Colonic mucosa (tissue), 4 donors: ENCODE data around the gene ADAMTS2. TPM values are rescaled to one million over a fixed set of nuclear protein-coding genes. Genes with fewer than 3 reads are reported as not detected.

Experiments
- DNase-seq: peaks from one replicate; pipeline ENCODE4 v3.0.0-alpha.2; 2020
- H3K27ac ChIP-seq: fragments of 200-600 bp; one replicate; pipeline ENCODE4 v1.8.0; 2021
- H3K27me3 ChIP-seq: fragments of 200-600 bp; one replicate; pipeline ENCODE4 v1.8.0; 2021
- H3K36me3 ChIP-seq: fragments of 200-600 bp; one replicate; pipeline ENCODE4 v1.8.0; 2021
- H3K4me1 ChIP-seq: fragments of 200-600 bp; one replicate; pipeline ENCODE4 v1.8.0; 2021; ENCODE audit warnings: mild to moderate bottlenecking
- H3K4me3 ChIP-seq: fragments of 200-600 bp; one replicate; pipeline ENCODE4 v1.8.0; 2021
- H3K9ac ChIP-seq, 2 donors: one replicate each; pipeline ENCODE4 v1.7.0; 2013; ENCODE audit warnings: control low read depth in 2 of 2, low read depth in 2 of 2, low read length in 2 of 2
- H3K9me3 ChIP-seq: fragments of 200-600 bp; one replicate; pipeline ENCODE4 v1.8.0; 2021
- CTCF ChIP-seq: fragments of 200-600 bp; IDR thresholded peaks from one replicate; pipeline ENCODE4 v1.8.0; 2022; ENCODE audit warnings: antibody characterized with exemption, mild to moderate bottlenecking
- intact Hi-C: fragments of 100-400 bp; cut with DNase I; formaldehyde crosslinking; loops from one replicate; pipeline ENCODE4 v1.14.1; 2022
- total RNA-seq, 2 donors: library from RNA; stranded (reverse); fragmentation: NEBNext Ultra II Directional in 1 of 2; extraction: Animal tissue kit (Norgen Biotek cat#: 25700) in 1 of 2; gene quantifications; one replicate each; pipeline ENCODE4 v1.2.1, GENCODE V29; 2021
- donor health status: healthy.
- donor health status: DM: no; HTN: no; CAD: no.
- donor health status: DM: no; HTN: no; CAD: no.

The ADAMTS2 gene
- total RNA-seq, 2 donors from 2014 or later, result 2.9 to 4.0 TPM

GRCh38 chr5:179137016-179137642 is 208.1 kb downstream of the ADAMTS2 start:
- Histone ChIP-seq H3K4me3 (no peak overlapping the region), H3K36me3 (no peaks in the 10 kb centered on the region), H3K9ac (no peak overlapping the region), H3K27me3 (no peaks in the 10 kb centered on the region), H3K9me3 (no peaks in the 10 kb centered on the region), H3K27ac (no peak overlapping the region), H3K4me1 (no peaks in the 10 kb centered on the region)
- intact Hi-C loops, result no loop called here
- no peak for DNase-seq
- no peak for TF ChIP-seq CTCF

DNA sequence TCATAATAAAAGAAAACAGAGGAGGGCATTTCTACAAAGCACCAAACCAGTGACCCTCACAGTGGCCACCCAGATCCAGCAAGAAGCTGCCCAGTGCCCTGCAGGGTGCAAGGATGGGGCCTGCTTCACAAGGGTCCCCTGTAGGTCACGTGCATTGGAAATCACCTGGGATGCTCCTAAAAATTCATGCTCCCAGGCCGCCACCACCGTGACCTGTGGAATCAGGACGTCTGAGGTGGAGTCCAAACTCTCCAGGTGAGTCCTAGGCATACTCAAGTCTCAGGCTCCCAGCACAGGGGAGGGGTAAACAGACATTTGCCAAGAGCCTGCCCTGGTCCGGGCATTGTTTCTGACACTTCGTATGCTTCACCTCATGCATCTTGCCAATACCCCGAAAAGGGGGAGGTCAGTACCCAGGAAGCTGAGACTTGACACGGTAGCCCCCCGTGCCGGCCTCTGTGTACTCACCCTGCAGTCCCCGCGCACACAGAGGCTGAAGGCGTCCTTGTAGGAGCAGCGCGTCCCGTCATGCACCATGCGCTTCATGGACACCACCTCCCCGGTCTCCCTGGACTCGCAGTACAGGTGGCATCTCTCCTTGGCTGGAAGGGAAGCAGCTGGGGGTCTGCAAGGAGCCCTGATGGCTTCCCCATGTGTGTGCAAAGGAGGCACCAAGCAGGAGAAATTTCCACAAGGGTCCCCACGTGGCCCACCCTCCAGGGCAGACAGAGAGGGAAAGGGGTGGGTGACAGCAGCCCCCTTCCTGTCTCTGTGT is 209.6 kb downstream of the ADAMTS2 start:
- H3K4me1 ChIP-seq, result no peaks in the 10 kb centered on the region
- no peak for DNase-seq
- H3K27me3 ChIP-seq, result no peaks in the 10 kb centered on the region
- H3K27ac ChIP-seq, result no peak overlapping the region
- no peak overlapping the region for H3K4me3 ChIP-seq
- TF ChIP-seq CTCF, result no peak
- H3K36me3 ChIP-seq, result no peaks in the 10 kb centered on the region
- intact Hi-C loops, result no loop called here
- no peak overlapping the region for H3K9ac ChIP-seq
- H3K9me3 ChIP-seq, result no peaks in the 10 kb centered on the region

GRCh38 chr5:179135006-179135405 is 210.3 kb downstream of the ADAMTS2 start:
- TF ChIP-seq CTCF, result no peak
- H3K9ac ChIP-seq, result no peak overlapping the region
- H3K4me1 ChIP-seq, result no peaks in the 10 kb centered on the region
- H3K9me3 ChIP-seq, result no peaks in the 10 kb centered on the region
- H3K36me3 ChIP-seq, result no peaks in the 10 kb centered on the region
- DNase-seq, result no peak
- H3K4me3 ChIP-seq, result no peak overlapping the region
- intact Hi-C loops, result no loop called here
- H3K27ac ChIP-seq, result no peak overlapping the region
- H3K27me3 ChIP-seq, result no peaks in the 10 kb centered on the region

DNA sequence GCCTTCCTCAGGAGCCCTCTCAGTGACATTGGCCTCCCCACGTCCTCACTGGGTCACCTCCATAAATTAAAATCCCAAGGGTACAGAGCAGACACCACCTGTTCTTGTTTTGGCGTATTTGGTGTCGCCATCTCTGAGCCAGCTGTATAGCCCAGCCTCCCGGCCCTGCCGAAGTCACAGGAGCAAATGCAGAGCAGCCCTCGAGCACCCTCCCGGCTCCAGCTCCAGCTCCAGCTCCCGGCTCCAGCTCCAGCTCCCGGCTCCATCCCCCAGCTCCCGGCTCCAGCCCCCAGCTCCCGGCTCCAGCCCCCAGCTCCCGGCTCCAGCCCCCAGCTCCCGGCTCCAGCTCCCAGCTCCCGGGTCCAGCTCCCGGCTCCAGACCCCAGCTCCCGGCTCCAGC is 210.8 kb downstream of the ADAMTS2 start:
- Histone ChIP-seq H3K9ac (no peak overlapping the region), H3K36me3 (no peaks in the 10 kb centered on the region), H3K9me3 (no peaks in the 10 kb centered on the region), H3K4me3 (no peak overlapping the region), H3K27me3 (no peaks in the 10 kb centered on the region), H3K27ac (no peak overlapping the region), H3K4me1 (no peaks in the 10 kb centered on the region)
- intact Hi-C loops, result no loop called here
- DNase-seq, result no peak
- no peak for TF ChIP-seq CTCF

DNA sequence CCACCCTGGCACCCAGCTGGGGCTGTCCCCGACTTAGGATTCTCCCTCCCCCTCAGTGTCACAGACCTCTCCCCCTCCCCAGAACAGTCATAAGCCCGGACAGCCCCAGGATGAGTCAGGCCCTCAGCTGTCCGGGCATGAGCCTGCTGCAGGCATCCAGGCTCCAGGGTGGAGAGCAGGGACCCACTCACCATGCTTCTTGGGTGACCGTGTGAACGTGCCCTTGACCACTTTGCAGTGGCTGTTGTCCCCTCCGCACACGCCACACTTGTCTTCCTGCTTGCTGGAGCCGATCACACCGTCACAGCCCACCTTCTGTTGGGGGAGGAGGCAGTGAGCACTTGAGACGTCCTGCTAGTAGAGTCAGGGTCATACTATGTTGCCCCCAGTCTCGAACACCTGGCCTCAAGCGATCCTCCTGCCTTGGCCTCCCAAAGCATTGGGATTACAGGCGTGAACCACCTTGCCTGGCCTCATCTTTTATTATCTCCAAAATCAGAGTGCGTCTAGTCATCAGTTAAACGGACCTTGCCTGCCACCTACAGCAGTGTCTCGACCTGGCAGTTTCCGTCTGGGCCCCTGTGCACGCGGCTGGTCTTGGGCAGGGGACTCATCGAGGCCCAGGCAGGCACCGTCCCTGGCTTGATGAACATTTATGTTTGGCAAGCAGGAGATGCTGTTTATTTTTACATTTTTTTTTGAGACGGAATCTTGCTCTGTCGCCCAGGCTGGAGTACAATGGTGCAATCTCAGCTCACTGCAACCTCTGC is 212.5 kb downstream of the ADAMTS2 start:
- DNase-seq, result no peak
- Histone ChIP-seq H3K9ac (no peak overlapping the region), H3K27me3 (no peaks in the 10 kb centered on the region), H3K27ac (no peak overlapping the region), H3K4me1 (no peaks in the 10 kb centered on the region), H3K4me3 (no peak overlapping the region), H3K36me3 (no peaks in the 10 kb centered on the region), H3K9me3 (no peaks in the 10 kb centered on the region)
- TF ChIP-seq CTCF, result no peak
- intact Hi-C loops, result no loop called here
